ENCODE data around the gene LDLRAD3. TPM values are rescaled to one million over a fixed set of nuclear protein-coding genes. Genes with fewer than 3 reads are reported as not detected.
A peak's percentile ranks its signal among the peaks of the same experiment; 100 is the strongest.

The LDLRAD3 gene
- total and polyA plus RNA-seq, 7 donors: 5.9 to 20.7 (median 12.1) TPM

DNA sequence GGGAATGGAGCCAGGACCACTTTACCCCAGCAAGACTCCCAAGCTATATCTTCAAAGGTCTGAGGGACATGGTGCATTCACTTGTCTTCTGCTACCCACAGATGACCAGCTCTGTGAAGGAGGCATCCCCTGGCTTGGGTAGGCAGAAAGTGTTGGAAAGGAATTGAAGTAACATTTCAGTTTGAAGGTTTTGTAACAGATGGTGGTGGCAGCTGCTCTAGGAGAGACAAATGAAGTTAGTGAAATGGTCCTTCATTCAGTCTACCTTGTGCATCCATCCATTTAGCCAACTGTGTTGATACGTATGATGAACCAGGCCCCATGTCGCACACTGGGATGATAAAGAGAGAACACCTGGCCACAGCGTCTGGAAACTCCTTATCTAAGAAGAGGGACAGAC is 204.8 kb downstream of the LDLRAD3 start:
- WGBS, 3 donors: 94 to 96% (median 95%) methylated on average over 3 of the region's 3 CpGs
- DNase-seq (no peak), ATAC-seq (no peak)
- Histone ChIP-seq H3K4me1 (peaks cover 8% of the 10 kb centered on the region), H3K27me3 (ENCODE audit: insufficient read depth in 3 of 3, low read length in 2 of 3) (no peaks in the 10 kb centered on the region), H3K27ac (no peak overlapping the region), H3K9me3 (no peaks in the 10 kb centered on the region), H3K4me3 (no peak overlapping the region), H3K36me3 (ENCODE audit: insufficient read depth in 1 of 2, low read depth in 1 of 2) (no peaks in the 10 kb centered on the region)
- intact Hi-C loops (cut with DNase I): no loop called here
- no peak for TF ChIP-seq CTCF (IDR thresholded peaks at IDR 0.05)

DNA sequence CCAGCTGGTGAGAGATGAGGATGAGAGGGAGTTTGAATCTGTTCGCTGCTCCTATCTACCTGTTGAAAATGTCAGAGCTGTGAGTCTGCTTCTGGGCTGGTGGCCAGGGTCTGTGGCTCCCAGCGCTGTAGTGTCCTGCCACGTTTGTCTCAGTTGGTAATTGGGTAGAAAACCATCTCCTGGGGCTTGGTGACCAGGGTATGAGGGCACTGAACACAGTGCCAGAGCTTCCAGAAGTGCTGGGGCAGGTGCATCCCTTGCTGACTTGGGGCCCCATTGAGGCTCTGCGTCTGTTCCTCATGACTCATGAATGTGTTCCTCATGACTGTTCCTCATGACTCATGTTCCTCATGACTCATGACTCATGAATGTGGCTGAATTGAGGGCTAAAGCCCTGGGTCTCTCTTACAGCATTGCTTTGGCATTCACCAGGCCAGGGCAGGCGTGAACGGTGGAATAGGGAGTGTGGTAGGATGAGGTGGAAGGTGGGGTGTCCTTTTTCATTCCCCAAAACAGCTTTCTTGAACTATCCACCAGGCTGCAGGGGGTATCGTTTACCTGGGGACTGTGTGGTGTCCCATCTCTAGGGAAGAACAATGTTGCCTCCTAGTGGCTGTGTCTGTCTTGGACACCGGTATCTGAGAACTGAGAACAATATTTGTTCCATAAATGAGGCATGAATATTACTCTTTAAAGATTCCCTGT is 205.8 kb downstream of the LDLRAD3 start:
- no peaks in the 10 kb centered on the region for H3K27me3 ChIP-seq (ENCODE audit: insufficient read depth in 3 of 3, low read length in 2 of 3)
- H3K27ac ChIP-seq: peak overlapping the region; percentile 68
- intact Hi-C loops (cut with DNase I): no loop called here
- peak; percentile 54 to 67 for DNase-seq
- no peaks in the 10 kb centered on the region for H3K9me3 ChIP-seq
- 36 to 48% (median 40%) methylated on average over 8 of the region's 8 CpGs for WGBS, 3 donors
- peaks cover 8% of the 10 kb centered on the region for H3K4me1 ChIP-seq
- TF ChIP-seq CTCF (IDR thresholded peaks at IDR 0.05): peak; percentile 45
- no peaks in the 10 kb centered on the region for H3K36me3 ChIP-seq (ENCODE audit: insufficient read depth in 1 of 2, low read depth in 1 of 2)
- ATAC-seq: peak; percentile 94 to 98 (median 96)
- no peak overlapping the region for H3K4me3 ChIP-seq

GRCh38 chr11:36150986-36151385 is 207.1 kb downstream of the LDLRAD3 start:
- intact Hi-C loops (cut with DNase I): no loop called here
- TF ChIP-seq CTCF (IDR thresholded peaks at IDR 0.05): no peak
- ATAC-seq (no peak), DNase-seq (no peak)
- Histone ChIP-seq H3K27me3 (ENCODE audit: insufficient read depth in 3 of 3, low read length in 2 of 3) (no peaks in the 10 kb centered on the region), H3K4me1 (peaks cover 9% of the 10 kb centered on the region), H3K4me3 (no peak overlapping the region), H3K9me3 (no peaks in the 10 kb centered on the region), H3K36me3 (ENCODE audit: insufficient read depth in 1 of 2, low read depth in 1 of 2) (no peaks in the 10 kb centered on the region), H3K27ac (no peak overlapping the region)
- 97 to 99% (median 98%) methylated on average over 4 of the region's 4 CpGs for WGBS, 3 donors

DNA sequence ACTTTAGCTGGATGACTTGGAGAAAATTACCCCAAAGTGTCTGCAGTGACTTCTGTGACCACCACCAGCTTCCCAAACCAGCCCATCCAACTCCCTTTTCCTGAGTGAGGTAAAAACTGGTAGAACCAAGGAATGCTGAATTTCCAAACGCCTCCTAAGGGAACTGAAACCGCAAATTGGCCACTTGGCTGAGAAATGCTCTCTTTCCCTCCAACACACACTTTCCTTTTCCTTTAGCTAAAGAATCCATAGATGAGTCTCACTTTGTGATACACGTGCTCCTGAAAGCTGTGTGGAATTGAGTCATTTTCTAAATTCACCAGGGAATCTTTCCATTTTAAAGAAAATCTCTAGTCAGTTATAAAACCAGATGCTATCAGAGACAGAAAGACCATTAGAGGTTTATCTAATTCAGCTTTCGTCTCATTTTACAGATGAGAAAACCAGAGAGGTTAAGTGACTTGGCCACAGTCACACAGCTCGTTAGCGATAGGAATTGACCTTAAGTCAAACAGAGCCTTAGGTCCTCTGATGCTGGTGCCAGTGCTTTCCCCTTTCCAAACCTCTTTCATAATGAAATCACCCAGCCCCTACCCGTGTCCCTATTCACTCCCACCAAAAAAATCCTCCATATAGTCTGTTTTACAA is 208.2 kb downstream of the LDLRAD3 start:
- Histone ChIP-seq H3K27me3 (ENCODE audit: insufficient read depth in 3 of 3, low read length in 2 of 3) (no peaks in the 10 kb centered on the region), H3K4me1 (peaks cover 15% of the 10 kb centered on the region), H3K27ac (no peak overlapping the region), H3K4me3 (no peak overlapping the region), H3K9me3 (no peaks in the 10 kb centered on the region), H3K36me3 (ENCODE audit: insufficient read depth in 1 of 2, low read depth in 1 of 2) (no peaks in the 10 kb centered on the region)
- no peak for TF ChIP-seq CTCF (IDR thresholded peaks at IDR 0.05)
- DNase-seq (no peak), ATAC-seq (no peak)
- 89 to 91% (median 91%) methylated on average over 7 of the region's 7 CpGs for WGBS, 3 donors
- intact Hi-C loops (cut with DNase I): no loop called here

Data from psoas muscle (tissue), 8 donors.